Measurements from ENCODE around the gene HES5. TPM values are rescaled to one million over a fixed set of nuclear protein-coding genes. Genes with fewer than 3 reads are reported as not detected.

HES5 gene
- total RNA-seq, 2 experiments from 2014 or later: not detected

GRCh38 chr1:2548068-2548589 lies 18.1 kb upstream of the HES5 start:
- Mint-ChIP-seq H3K27ac (peak overlapping the region; percentile 98), H3K4me3 (peak overlapping the region; percentile 83), H3K9me3 (no peaks in the 10 kb centered on the region), H3K27me3 (no peaks in the 10 kb centered on the region), H3K36me3 (ENCODE audit: low read depth) (no peaks in the 10 kb centered on the region), H3K4me1 (ENCODE audit: low read depth) (peaks cover 23% of the 10 kb centered on the region)
- DNase-seq (peak; percentile 91), ATAC-seq (peak; percentile 19)
- POLR2A ChIA-PET: interaction anchor here (0.6 to 8.3 kb wide), 12 partner anchors 8 to 319 kb away, joined by 3 to 138 read pairs (median 4); partner anchors contain the start of genes HES5, PANK4, PEX10 and PRXL2B
- TF ChIP-seq, protein P1, sequence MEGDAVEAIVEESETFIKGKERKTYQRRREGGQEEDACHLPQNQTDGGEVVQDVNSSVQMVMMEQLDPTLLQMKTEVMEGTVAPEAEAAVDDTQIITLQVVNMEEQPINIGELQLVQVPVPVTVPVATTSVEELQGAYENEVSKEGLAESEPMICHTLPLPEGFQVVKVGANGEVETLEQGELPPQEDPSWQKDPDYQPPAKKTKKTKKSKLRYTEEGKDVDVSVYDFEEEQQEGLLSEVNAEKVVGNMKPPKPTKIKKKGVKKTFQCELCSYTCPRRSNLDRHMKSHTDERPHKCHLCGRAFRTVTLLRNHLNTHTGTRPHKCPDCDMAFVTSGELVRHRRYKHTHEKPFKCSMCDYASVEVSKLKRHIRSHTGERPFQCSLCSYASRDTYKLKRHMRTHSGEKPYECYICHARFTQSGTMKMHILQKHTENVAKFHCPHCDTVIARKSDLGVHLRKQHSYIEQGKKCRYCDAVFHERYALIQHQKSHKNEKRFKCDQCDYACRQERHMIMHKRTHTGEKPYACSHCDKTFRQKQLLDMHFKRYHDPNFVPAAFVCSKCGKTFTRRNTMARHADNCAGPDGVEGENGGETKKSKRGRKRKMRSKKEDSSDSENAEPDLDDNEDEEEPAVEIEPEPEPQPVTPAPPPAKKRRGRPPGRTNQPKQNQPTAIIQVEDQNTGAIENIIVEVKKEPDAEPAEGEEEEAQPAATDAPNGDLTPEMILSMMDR (IDR thresholded peaks at IDR 0.05): peak; percentile 96
- intact Hi-C loops (cut with micrococcal nuclease): loop anchor here (5.0 kb wide), 2 partner anchors 39 to 136 kb away; partner anchors contain the start of genes PEX10 and PRXL2B
- CTCF ChIA-PET: interaction anchor here (0.6 to 2.8 kb wide), 14 partner anchors 8 to 353 kb away, joined by 3 to 30 read pairs (median 7); partner anchors contain the start of genes FAAP20, HES5, PANK4 and PEX10

DNA sequence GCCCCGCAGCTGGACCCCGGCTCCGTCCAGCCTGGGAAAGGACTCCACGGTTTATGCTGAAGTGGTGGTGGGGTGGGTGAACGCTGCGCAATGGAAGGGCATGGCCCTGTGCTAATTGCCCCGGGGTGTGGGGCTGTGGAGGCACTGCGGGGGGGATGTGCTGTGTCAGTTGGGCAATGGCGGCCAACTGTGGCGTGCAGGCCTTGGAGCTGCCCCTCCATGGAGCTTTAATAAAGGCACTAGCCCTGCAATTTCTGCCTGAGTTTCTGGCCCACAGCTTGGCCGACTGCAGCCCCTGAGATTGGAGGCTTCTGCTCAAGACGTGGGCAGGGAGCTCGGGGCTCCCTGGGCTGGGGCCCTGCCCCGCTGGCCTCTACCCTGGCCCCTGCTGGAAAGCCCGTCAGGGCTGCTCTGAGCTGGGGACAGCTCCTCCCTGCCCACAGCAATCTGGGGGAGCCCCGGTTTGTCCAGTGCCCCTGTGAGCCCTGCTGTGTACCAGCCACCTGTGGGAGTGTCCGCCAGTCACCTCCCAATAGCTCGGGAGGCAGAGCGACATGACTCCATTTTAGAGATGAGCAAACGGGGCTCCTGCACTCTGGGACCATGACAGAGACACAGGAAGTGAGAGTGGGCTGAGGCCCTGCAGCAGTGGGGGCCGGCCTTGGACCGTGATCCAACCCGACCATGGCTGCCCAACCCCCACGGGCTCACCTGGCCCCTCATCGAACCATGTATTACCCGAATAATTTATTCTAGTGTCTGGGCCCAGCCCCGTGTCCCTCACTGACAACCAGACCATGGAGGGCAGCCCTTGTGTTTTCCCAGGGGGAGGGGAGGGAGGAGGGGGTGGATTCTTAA lies 17.4 kb upstream of the HES5 start:
- H3K36me3 Mint-ChIP-seq (ENCODE audit: low read depth): no peaks in the 10 kb centered on the region
- ChIA-PET CTCF (interaction anchor here (0.6 to 2.8 kb wide), 14 partner anchors 9 to 311 kb away, joined by 3 to 30 read pairs (median 6); partner anchors contain the start of genes HES5, PANK4 and TNFRSF14), POLR2A (interaction anchor here (0.7 to 8.3 kb wide), 12 partner anchors 9 to 342 kb away, joined by 3 to 138 read pairs (median 5); partner anchors contain the start of genes HES5, PANK4, PEX10 and PRXL2B)
- ATAC-seq (peak; percentile 50), DNase-seq (peak; percentile 95)
- peak overlapping the region; percentile 98 for H3K27ac Mint-ChIP-seq
- H3K9me3 Mint-ChIP-seq: no peaks in the 10 kb centered on the region
- intact Hi-C loops (cut with micrococcal nuclease): loop anchor here (5.0 kb wide), 2 partner anchors 40 to 135 kb away; partner anchors contain the start of genes PEX10 and PRXL2B
- H3K4me1 Mint-ChIP-seq (ENCODE audit: low read depth): peaks cover 23% of the 10 kb centered on the region
- TF ChIP-seq, protein P1 (IDR thresholded peaks at IDR 0.05): no peak
- no peaks in the 10 kb centered on the region for H3K27me3 Mint-ChIP-seq
- peak overlapping the region; percentile 83 for H3K4me3 Mint-ChIP-seq

DNA sequence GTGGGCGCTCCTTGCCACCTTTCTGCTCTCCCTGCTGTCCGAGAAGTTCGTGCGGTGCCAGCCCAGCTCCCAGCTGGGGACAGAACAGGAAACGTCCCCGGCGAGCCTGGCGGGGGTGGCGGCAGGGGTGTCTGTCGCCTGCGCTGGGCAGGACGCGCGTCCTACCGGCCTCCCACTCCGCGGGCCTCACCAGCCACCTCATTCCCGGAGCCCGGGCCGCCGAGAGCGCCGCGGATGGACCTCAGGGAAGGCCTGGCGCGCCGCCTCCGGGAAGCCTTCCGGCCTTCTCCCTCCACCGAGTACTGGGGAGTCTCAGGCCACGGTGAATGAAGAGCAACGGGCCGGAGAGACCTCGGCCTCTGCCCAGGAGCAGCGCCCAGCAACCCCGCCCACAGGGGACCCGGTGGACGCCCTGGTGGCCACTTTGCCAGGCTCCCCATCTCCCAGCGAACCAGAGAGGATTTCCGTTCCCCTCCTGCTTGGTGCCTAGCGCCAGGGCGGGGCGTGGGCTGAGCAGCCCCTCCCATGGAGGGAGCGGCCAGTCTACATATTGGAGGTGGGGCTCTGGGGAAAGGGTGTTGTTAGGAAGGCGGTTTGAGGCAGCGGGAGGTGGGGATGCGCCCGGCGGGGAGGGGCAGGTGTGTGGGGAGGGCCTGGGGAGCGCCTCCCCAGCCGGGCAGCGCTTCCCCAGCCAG lies 16.6 kb upstream of the HES5 start:
- ChIA-PET POLR2A (interaction anchor here (0.7 to 8.3 kb wide), 12 partner anchors 10 to 341 kb away, joined by 3 to 138 read pairs (median 7); partner anchors contain the start of genes HES5, PANK4, PEX10 and PRXL2B), CTCF (interaction anchor here (0.6 to 2.5 kb wide), 11 partner anchors 10 to 310 kb away, joined by 3 to 30 read pairs (median 9); partner anchors contain the start of genes HES5, PANK4 and TNFRSF14)
- Mint-ChIP-seq H3K9me3 (no peaks in the 10 kb centered on the region), H3K36me3 (ENCODE audit: low read depth) (no peaks in the 10 kb centered on the region), H3K27ac (peak overlapping the region; percentile 98), H3K27me3 (no peaks in the 10 kb centered on the region), H3K4me3 (peak overlapping the region; percentile 83), H3K4me1 (ENCODE audit: low read depth) (peaks cover 27% of the 10 kb centered on the region)
- DNase-seq: peak; percentile 92
- peak; percentile 57 for ATAC-seq
- TF ChIP-seq, protein P1 (IDR thresholded peaks at IDR 0.05): peak; percentile 16
- intact Hi-C loops (cut with micrococcal nuclease): loop anchor here (5.0 kb wide), 2 partner anchors 41 to 134 kb away; partner anchors contain the start of genes PEX10 and PRXL2B

DNA sequence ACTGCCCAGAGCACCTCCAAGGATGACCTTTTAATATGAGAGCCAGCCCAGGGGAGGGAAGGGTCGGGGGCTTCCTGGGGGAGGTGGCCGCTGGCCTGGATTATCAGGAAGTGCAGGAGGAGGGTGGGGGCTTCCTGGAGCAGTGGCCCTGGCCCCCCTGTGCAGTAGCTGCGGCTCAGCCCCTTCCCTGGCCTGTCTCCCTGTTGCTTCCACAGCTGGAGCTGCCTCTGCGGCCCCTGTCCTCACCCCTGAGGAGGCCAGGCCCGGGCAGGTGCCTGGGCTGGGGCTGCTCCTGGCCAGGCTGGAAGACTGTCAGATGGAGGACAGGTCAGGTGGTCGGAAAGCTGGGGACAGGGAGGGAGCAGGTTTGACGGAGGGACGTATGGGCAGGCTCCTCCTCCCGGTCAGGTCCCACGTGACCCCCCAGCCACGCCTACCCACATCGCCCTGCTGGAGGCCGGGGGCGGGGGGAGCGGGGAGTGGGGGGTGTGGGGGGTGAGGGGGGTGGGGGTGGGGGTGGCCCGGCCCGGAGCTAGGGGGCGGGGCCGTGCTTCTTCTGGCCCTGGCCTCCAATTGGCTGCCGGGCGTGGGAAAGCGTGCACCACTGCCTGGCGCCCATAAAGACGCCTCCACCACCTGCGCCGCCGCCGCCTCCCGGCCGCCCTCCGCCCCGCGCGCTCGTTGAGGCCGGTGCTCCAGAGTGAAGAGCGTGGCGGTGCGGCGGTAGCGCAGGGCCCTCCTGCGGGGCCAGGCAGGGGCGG lies 15.9 kb upstream of the HES5 start:
- peaks cover 24% of the 10 kb centered on the region for H3K4me1 Mint-ChIP-seq (ENCODE audit: low read depth)
- peak overlapping the region; percentile 98 for H3K27ac Mint-ChIP-seq
- CTCF ChIA-PET: interaction anchor here (1.1 to 1.8 kb wide), 3 partner anchors 20 to 114 kb away, joined by 3 to 6 read pairs (median 6); partner anchors contain the start of gene PANK4
- ATAC-seq: peak; percentile 47
- no peaks in the 10 kb centered on the region for H3K9me3 Mint-ChIP-seq
- intact Hi-C loops (cut with micrococcal nuclease): loop anchor here (5.0 kb wide), 2 partner anchors 41 to 134 kb away; partner anchors contain the start of genes PEX10 and PRXL2B
- H3K36me3 Mint-ChIP-seq (ENCODE audit: low read depth): no peaks in the 10 kb centered on the region
- H3K27me3 Mint-ChIP-seq: no peaks in the 10 kb centered on the region
- DNase-seq: peak; percentile 94
- H3K4me3 Mint-ChIP-seq: peak overlapping the region; percentile 83
- POLR2A ChIA-PET: interaction anchor here (1.2 to 8.3 kb wide), 6 partner anchors 10 to 133 kb away, joined by 3 to 138 read pairs (median 15); partner anchors contain the start of genes HES5, PANK4, PEX10 and TNFRSF14
- TF ChIP-seq, protein P1 (IDR thresholded peaks at IDR 0.05): no peak
